Astrocyte of the spinal cord (primary cell): ENCODE measurements around the gene CYP4Z1.

ENCODE experiments used
- DNase-seq: peaks from one replicate; pipeline ENCODE4 v3.0.0; 2011; ENCODE audit warnings: low read depth, low spot score
- H3K4me3 ChIP-seq: 2 replicates; pipeline ENCODE4 v1.5.1; 2011; ENCODE audit warnings: low read depth, mild to moderate bottlenecking, low read length, moderate library complexity
- CTCF ChIP-seq: IDR thresholded peaks from 2 replicates; pipeline ENCODE4 v1.5.1; 2012; ENCODE audit warnings: low read depth, mild to moderate bottlenecking, low read length, inconsistent platforms
- in situ Hi-C: cut with HindIII; loops from 2 replicates; pipeline ENCODE4 v1.10.0; 2017; ENCODE audit warnings: low sequenced_read_pairs

CYP4Z1 gene

DNA sequence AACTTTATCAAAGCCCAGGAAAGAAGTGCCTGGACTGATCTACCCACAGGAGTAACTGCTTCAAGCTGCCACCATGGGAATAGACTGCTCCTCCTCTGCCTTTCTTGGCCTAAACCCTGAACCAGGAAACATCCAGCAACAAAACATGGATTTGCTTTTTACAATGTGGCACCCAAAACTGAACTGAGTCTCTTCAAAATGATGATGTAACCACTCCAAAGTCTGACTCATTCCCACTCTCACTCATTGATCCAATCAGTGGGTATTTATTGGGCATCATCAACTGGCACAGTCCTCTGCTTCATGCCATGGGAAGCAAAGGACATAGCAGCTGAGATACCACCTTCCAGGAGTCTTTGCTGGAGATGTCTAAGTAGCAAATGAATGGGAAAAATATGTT, 93.7 kb downstream of the CYP4Z1 start:
- in situ Hi-C loops: no loop called here
- no peak for TF ChIP-seq CTCF
- no peak for DNase-seq
- H3K4me3 ChIP-seq: no peak overlapping the region

DNA sequence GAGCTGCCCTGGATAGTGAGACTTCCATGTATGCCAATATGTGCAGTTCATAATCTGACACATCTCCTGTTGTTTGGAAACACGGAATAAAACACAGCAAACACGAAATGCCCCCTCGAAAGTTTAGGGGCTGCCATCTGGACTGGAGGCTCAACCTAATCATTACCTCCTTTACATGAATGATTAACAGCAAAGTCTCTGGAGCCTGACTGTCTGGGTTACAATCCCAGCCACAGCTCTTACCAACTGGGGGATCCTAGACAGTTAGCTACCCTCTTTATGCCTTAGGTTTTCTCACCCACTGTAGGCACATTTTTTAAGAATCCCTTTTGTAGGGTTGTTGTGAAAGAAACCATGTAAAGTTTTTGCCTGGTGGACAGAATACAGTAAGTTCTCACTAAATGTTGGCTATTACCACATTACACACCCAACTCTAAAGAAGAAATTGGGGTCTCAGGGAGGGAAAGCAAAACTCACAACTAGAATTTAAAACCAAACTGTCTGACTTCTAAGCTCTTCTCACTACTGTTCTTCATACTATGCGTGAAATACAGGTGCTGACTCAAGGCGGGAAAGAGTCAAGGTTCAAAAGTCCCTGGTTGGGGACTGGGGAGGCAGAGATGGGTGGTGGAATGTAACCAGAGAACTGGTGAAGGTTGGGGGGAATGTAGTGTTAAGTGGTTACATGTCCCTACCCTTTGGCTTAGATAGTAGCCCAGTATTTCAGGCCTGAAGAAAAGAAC, 94.4 kb downstream of the CYP4Z1 start:
- no peak for DNase-seq
- no peak overlapping the region for H3K4me3 ChIP-seq
- in situ Hi-C loops: no loop called here
- TF ChIP-seq CTCF: no peak

DNA sequence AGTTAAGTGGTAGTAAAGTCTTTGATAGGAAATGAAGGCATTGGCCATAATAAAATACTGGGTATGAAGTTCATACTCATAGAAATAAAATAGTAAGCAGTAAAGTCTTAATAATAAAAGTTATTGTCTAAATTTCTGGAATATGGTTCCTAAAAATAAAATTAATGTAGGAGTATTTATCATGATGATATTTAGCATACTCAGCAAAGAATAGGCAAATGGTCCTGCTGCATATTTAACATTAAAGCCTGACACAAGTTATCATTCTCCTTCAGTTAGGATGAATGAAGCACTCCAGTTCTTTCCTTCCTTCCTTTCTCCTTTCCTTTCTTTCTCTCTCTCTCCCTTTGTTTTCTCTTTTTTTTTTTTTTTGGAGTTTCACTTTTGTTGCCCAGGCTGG, 97.5 kb downstream of the CYP4Z1 start:
- no peak overlapping the region for H3K4me3 ChIP-seq
- no peak for TF ChIP-seq CTCF
- DNase-seq: no peak
- in situ Hi-C loops: no loop called here
